Measurements from ENCODE around the gene KRTAP5-11.
"Not testable (repeated sequence)": the region's sequence is repeated elsewhere in the genome, so short reads cannot be mapped to it uniquely, and the experiment has no call there.

The KRTAP5-11 gene

DNA sequence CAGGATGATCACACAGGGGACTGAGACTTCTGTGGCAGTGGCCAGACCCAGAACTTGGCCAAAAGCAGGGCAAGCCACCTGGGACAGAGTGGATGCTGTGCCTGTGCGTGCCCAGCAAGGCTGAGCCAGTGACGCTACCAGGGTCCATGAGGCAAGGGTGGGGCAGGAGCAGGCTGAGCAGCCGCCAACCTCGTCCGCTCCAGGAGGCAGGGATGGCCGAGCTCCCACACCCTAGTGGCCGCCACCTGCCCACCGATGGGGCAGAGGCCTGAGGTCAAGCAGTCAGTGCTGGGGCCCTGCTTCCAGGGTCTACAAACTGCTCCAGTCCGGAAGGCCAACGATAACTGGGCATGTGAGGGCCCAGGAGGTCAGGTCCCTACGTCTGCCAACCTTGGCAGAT, 27.2 kb downstream of the KRTAP5-11 start:
- no peak for DNase-seq (ENCODE audit: low spot score)

DNA sequence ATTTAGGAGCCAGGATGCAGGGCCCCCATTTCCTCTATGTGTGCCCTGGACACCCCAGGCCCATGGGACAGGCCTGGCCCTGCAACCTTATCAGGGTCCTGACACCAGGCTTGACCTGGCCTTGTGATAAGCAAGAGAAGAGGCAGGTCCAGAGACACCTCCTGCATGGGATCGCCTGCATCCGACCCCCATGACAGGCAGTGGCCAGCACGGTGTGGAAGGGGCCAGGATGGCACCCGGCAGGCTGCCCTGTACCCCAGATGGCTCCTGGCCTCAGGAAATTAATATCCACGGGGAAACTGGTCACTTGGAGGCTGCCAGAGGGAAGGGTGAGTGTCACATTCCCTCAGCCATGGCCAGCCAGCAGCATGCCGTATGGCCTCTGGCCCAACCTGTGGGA, 27.7 kb downstream of the KRTAP5-11 start:
- no peak for DNase-seq (ENCODE audit: low spot score)

DNA sequence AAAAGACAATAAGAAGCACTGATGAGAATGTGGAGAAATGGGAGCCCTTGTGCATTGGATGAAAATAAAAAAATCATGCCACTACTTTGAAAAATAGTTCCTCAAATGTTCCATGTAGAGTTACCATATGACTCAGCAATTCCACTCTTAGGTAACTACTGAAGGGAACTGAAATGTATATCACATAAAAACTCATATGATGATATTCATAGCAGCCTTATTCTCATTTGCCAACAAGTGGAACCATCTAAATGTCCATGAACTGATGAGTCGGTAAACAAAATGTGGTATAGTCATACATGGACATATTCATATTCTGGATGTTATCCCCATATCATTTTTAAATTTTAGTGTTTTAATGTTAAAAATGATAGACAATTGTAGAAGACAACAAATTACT, 31.0 kb downstream of the KRTAP5-11 start:
- no peak for DNase-seq (ENCODE audit: low spot score)

DNA sequence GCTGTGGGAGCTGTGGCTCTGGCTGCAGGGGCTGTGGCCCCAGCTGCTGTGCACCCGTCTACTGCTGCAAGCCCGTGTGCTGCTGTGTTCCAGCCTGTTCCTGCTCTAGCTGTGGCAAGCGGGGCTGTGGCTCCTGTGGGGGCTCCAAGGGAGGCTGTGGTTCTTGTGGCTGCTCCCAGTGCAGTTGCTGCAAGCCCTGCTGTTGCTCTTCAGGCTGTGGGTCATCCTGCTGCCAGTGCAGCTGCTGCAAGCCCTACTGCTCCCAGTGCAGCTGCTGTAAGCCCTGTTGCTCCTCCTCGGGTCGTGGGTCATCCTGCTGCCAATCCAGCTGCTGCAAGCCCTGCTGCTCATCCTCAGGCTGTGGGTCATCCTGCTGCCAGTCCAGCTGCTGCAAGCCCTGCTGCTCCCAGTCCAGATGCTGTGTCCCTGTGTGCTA, 33.9 kb downstream of the KRTAP5-11 start:
- no peak for DNase-seq (ENCODE audit: low spot score)

DNA sequence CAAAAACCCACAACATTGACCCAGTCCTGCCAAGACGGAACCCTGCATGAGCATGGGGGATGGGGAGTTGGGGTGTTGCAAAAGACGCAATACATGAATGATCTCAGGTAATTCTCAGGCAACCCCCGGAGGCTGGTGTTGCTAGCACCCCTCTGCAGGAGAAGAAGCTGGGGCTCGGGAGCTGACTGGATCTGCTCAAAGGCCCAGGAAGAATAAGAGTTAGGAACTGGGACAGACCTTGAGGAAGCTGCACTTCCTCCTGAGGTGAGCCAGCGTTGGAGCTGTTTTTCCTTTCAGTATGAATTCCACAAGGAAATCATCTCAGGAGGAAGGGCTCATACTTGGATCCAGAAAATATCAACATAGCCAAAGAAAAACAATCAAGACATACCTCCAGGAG, 34.6 kb downstream of the KRTAP5-11 start, which contains the start of gene KRTAP5-9:
Gene KRTAP5-9, plus strand, starts transcription at position 301 of the 400 bp plus-strand sequence. CDS start 238 bp downstream, outside the sequence.
- DNase-seq (ENCODE audit: low spot score), result no peak

DNA sequence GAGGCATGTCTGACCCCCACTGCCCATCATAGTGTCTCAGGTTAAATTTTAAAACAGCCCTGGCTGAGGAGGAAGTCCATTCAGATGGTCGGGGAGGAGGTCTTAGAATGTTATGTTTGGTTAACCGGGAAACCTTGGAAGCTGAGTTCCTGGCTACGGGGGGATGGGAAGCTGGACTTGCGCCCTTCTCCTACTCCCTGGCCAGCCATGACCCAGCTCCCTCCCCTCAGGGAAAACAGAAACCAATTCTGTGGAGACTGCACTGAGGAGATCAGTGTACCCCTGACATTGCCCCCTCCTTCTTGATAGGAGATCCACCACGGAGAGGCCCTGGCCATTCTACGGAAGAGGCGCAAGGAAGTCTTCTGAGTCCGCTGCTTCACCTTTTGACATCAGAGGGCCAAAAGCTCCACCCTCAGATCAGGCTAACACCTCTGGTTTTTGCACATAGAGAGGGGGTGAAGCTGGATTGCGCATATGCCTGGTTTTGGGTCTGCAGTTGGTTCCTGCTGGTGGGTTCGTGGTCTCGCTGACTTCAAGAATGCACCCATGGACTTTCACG, 37.2 kb downstream of the KRTAP5-11 start:
- DNase-seq (ENCODE audit: low spot score), result no peak

DNA sequence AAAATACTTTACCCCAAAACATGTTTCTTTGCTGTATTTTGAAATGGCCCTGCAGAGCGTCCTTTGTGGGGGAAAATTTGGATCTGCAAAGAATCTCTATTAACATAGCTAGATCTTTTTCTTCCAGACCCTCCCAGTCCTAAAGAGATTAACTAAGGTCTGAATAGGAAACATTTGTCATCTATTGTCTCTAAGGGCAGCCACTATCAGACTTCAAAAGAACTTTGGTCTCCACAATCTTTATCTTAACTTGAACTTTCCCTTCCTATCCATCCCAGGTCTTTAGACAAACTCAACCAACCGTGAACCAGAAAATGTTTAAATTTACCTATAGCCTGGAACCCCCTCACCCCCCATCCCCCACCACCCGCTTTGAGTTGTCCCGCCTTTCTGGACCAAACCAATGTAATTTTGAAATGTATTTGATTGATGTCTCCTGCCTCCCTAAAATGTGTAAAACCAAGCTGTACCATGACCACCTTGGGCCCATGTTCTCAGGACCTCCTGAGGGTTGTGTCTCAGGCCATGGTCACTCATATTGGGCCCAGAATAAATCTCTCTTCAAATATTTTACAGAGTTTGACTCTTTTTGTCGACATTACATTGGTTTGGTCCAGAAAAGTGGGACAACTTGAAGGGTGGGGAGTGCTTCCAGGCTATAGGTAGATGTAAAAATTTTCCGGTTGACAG, 38.0 kb downstream of the KRTAP5-11 start:
- no peak for DNase-seq (ENCODE audit: low spot score)

DNA sequence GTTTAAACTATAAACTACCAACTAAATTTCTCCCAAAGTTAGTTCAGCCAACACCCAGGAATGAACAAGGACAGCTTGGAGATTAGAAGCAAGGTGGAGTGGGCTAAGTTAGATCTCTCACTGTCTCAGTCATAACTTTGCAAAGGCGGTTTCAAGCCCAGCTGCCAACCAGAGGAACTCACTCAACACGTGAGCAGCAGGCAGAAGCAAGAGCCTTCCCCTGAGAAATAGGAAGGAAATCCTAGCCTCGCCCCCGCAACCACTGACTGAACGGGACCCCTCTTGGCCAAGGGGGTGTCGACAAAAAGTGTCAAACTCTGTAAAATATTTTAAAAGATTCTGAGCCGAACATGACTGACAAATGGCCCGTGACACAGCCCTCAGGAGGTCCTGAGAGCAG, 38.8 kb downstream of the KRTAP5-11 start:
- no peak for DNase-seq (ENCODE audit: low spot score)

DNA sequence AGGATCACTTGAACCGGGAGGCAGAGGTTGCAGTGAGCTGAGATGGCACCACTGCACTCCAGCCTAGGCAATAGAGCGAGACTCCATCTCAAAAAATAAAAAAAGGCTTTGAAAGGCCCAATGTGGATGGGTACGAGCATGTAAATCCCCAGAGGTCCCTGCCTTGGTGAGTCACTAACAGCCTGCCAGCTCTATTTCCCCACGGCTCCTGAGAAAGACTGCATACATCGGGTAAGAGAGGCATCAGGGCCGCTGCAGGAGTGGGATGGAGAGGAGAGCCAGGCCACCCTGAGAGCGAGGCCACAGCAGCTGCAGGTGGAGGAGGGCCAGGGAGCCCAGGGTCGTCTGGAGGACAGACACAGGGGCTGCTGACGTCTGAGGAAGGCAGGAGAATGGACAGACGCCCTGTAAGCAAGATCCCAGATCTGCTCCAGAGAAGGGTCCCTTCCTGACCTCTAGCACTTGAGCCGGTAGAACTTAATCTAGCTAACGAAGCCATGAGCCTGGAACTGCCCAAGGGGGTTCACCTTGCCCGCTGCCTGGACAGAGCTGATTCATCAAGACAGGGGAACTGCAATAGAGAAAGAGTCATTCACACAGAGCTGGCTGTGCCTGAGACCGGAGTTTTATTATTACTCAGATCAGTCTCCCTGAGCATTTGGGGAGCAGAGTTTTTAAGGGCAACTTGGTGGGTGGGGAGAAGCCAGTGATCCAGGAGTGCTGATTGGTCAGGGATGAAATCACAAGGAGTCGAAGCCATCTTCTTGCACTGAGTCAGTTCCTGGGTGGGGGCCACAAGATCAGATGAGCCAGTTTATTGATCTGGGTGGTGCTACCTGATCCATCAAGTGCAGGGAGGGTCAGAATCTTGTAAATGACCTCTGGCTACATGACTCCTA, 39.5 kb downstream of the KRTAP5-11 start:
- DNase-seq (ENCODE audit: low spot score), result no peak

DNA sequence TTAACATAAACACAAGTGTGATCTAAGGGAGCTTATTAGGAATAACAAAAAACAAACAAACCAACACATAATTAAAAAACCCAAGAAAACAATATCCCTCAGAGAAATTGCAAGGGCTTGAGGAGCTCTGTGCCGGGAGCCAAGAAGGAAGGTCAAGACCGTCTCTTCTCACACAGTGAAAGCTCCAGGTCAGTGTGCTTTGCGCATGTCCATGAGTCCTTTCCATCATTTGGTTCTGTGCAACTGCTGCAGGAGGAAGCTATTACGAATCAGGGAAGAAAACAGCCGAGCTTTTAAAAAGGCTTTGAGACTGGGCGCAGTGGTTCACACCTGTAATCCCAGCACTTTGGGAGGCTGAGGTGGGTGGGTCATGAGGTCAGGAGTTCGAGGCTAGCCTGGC, 40.3 kb downstream of the KRTAP5-11 start:
- no peak for DNase-seq (ENCODE audit: low spot score)

DNA sequence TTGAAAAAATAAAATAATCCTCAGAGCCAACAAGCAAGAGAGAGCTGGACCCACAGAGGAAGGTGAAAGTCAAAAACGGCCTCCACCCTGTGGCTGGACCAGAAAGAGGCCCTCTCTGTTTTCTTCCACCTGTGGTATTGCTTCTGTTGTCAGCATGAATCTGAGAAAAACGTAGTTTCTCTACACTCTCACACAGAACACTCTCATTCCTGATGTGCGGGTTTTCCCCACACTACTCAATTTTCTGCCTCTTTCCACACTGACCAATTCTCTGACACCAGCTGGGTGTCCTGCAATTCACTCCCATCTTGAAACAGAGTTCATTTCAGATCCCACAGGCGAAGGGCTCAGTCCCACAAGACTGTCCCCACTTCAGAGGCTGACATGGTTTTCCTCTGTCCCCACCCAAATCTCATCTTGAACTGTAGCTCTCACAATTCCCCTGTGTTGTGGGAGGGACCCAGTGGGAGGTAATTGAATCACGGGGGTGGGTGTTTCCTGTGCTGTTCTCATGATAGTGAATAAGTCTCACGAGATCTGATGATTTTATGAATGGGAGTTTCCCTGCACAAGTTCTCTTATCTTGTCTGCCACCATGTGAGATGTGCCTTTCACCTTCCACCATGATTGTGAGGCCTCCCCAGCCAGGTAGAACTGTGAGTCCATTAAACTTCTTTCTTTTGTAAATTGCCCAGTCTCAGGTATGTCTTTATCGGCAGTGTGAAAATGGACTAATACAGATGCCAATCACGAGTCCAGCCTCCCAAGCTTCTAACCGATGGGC, 42.0 kb downstream of the KRTAP5-11 start:
- not testable (repeated sequence) for DNase-seq (ENCODE audit: low spot score)

DNA sequence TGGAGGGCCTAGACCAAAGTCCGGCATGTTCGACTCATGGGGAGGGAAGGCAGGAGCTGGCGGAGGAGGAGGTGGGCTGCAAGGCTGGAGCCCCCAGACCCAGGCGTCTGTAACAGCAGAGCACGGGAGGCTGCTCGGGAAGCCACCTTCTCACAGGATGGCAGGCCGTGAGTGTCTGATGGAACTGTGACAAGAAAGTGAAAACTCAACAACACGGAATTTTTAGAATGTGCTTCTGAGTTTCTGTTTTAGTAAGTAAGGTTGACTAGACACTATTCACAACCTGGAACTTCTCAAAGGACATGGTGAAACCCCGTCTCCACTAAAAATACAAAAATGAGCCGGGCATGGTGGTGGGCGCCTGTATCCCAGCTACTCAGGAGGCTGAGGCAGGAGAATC, 42.7 kb downstream of the KRTAP5-11 start:
- DNase-seq (ENCODE audit: low spot score), result not testable (repeated sequence)

DNA sequence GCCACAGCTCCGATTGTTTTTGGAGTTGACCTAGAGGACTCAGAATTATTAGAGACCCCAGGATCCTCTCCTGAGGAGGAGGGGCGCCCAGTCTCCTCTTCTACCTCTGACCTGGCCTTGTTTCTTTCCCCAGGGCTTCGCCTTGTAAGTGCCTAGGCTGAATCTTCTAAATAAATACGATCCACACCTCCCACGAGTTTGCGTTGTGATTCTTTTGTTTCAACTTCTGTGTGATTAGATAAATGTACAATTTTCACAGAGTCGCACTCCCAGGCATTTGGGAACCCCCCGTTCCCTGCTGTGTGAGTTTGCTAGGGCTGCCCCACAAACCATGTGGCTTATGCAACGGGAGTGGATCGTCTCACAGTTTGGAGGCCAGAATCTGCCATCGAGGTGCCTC, 43.7 kb downstream of the KRTAP5-11 start:
- DNase-seq (ENCODE audit: low spot score), result no peak

DNA sequence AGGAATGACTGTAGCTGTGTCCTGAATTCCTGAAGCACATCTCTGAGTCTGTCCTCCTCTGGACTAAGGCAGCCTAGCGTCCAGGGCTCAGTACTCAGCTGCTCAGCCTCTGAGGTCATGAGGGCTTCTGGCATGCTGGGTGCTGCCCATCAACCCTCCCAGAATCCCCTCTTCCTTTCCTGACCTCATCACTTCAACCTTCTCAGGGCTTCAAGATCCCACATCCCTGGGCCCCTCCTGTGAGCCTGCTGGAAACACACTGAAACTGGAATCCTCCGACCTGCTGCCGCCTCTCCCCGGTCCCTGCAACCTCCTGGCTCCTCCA, 44.0 kb downstream of the KRTAP5-11 start:
- no peak for DNase-seq (ENCODE audit: low spot score)

DNA sequence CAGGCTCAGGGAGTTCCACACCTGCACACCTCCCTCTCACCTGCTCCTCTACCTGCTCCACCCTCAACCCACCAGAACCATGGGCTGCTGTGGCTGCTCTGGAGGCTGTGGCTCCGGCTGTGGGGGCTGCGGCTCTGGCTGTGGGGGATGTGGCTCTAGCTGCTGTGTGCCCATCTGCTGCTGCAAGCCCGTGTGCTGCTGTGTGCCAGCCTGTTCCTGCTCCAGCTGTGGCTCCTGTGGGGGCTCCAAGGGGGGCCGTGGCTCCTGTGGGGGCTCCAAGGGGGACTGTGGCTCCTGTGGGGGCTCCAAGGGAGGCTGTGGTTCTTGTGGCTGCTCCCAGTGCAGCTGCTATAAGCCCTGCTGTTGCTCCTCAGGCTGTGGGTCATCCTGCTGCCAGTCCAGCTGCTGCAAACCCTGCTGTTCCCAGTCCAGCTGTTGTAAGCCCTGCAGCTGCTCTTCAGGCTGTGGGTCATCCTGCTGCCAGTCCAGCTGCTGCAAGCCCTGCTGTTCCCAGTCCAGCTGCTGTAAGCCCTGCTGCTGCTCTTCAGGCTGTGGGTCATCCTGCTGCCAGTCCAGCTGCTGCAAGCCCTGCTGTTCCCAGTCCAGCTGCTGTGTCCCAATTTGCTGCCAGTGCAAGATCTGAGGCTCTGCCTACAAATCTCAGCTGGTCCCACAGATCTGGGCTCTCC, 44.6 kb downstream of the KRTAP5-11 start, which contains the start of gene KRTAP5-8:
Gene KRTAP5-8, plus strand, starts transcription at position 49 of the 689 bp plus-strand sequence. Its CDS starts 31 bp downstream, at position 80.
- not testable (repeated sequence) for DNase-seq (ENCODE audit: low spot score)

DNA sequence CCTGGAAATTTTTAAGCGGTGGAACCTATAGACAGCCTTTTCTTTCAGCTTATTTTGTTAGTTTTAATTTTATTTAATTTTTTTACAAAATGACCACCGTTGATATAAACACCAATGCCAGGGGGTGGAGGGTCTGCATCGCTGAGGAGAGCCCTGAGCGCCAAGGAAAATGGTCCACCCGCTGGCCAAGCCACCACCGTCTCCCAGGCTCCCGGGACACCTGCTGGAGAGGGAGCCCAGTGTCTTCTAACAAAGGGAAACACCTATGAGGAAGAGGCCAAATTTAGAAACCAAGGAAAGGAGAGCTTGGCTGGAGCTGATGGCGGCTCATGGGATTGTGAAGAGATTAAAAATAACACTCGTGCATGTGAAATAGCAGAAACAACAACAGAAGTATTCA, 45.1 kb downstream of the KRTAP5-11 start:
- DNase-seq (ENCODE audit: low spot score), result no peak

DNA sequence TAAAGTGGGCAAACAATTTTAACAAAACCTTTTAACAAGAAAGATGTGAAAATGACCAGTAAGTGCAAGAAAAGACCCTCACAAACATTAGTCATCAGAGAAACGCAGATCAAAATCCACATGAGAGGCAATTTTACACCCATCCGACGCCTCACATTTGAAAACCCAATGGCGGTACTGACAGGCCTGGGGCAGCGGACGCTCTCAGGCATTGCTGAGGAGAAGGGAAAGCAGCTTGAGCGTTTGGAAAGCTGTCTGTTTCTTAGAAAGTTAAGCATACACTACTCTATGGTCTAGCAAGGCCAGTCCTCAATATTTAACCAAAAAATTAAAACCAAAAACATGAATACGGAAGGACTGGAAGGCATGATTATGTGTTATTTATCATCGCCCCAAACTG, 46.9 kb downstream of the KRTAP5-11 start:
- no peak for DNase-seq (ENCODE audit: low spot score)

DNA sequence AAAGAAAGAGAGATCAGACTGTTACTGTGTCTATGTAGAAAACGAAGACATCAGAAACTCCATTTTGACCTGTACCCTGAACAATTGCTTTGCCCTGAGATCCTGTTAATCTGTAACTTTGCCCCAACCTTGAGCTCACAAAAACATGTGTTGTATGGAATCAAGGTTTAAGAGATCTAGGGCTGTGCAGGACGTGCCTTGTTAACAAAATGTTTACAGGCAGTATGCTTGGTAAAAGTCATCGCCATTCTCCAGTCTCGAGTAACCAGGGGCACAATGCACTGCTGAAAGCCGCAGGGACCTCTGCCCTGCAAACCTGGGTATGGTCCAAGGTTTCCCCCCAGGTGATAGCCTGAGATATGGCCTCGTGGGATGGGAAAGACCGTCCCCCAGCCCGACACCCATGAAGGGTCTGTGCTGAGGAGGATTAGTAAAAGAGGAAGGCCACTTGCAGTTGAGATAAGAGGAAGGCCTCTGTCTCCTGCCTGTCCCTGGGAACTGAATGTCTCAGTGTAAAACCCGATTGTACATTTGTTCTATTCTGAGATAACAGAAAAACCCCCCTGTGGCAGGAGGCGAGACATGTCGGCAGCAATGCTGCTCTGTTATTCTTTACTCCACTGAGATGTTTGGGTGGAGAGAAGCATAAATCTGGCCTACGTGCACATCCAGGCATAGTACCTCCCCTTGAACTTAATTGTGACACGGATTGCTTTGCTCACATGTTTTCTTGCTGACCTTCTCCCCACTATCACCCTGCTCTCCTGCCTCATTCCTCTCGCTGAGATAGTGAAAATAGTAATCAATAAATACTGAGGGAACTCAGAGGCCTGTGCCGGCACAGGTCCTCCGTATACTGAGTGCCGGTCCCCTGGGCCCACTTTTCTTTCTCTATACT, 47.7 kb downstream of the KRTAP5-11 start:
- not testable (repeated sequence) for DNase-seq (ENCODE audit: low spot score)

DNA sequence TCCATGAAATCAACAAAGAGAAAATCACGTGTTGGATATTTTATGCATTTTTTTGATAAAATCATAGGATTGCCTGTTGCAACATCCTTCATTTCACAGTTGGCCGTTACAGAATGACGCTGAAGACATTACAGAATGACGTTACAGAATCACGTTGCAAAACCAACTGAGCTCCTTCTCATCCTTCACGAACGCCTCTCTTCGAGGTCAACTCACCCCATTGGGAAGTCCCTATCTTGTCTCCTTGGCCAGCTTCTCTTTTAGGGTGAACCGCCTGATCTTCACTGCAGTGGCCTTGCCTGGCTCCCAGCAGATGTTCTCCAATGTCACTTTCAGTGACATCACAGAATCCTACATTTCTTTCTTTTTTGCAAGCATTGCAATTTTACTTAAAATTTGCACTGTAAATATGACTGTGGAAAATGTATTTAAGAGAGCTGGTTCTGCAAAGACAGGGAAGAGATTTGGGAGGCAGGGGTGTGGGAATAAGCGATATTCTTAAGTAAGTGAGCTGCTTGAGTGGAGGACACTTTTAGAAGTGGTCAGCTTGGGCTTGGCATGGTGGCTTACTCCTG, 50.6 kb downstream of the KRTAP5-11 start:
- no peak for DNase-seq (ENCODE audit: low spot score)
